A673 (cell line): ENCODE data around the gene PCNX1.

Source experiments
- EZH2 ChIP-seq: fragments of 200-600 bp; sonication (generic); IDR thresholded peaks from 2 replicates; pipeline ENCODE4 v1.6.1; 2017; ENCODE audit warnings: borderline replicate concordance, low read depth, mild to moderate bottlenecking, mixed read lengths, antibody characterized with exemption, low read length; ENCODE audit not compliant: poor library complexity, severe bottlenecking
- TF ChIP-seq, protein P1 (sequence below): fragments of 300-800, 200-600 bp; sonication (generic); conservative IDR thresholded peaks from 2 replicates; pipeline ENCODE4 v1.5.1; 2017; ENCODE audit warnings: low read depth, mild to moderate bottlenecking, antibody characterized with exemption, low read length, moderate library complexity, mixed read lengths

DNA sequence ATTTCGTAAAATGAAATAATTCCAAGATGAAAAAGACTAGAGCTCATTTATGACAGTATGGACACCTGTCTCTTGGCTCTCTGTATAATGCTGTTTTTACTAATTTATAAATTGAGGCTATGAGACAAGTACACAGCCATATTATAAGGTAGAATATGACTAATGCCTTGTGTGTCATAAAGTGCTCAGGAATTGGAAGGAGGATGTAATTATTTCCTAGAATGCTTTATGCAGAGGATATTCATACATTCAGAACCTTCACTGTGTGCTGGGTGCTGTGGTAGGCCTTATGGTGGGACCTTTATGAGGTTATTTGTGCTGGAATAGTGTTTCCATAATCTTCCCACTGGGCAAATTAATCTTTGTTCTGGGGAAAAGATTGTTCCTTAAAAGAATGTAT, 13.3 kb downstream of the PCNX1 start:
- TF ChIP-seq, protein P1, sequence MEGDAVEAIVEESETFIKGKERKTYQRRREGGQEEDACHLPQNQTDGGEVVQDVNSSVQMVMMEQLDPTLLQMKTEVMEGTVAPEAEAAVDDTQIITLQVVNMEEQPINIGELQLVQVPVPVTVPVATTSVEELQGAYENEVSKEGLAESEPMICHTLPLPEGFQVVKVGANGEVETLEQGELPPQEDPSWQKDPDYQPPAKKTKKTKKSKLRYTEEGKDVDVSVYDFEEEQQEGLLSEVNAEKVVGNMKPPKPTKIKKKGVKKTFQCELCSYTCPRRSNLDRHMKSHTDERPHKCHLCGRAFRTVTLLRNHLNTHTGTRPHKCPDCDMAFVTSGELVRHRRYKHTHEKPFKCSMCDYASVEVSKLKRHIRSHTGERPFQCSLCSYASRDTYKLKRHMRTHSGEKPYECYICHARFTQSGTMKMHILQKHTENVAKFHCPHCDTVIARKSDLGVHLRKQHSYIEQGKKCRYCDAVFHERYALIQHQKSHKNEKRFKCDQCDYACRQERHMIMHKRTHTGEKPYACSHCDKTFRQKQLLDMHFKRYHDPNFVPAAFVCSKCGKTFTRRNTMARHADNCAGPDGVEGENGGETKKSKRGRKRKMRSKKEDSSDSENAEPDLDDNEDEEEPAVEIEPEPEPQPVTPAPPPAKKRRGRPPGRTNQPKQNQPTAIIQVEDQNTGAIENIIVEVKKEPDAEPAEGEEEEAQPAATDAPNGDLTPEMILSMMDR, result no peak
- TF ChIP-seq EZH2, result no peak
